Endothelial cell of umbilical vein (primary cell): ENCODE results near the gene NAA10. TPM values are rescaled to one million over a fixed set of nuclear protein-coding genes. Genes with fewer than 3 reads are reported as not detected.

ENCODE experiments used
- BruUV-seq: library from RNA; stranded (reverse); fragments of 400-500 nt; replicated peaks from 2 replicates; lab custom pipeline; 2021; lab: Mats Ljungman, UMichigan
- CTCF ChIA-PET: fragments of 300-600, 350-600 bp; sonication (Branson Sonifier 250); formaldehyde crosslinking; loops from one replicate; lab custom pipeline; 2021; ENCODE audit warnings: antibody characterized with exemption, inconsistent platforms; lab: Charles Lee
- POLR2A ChIA-PET: fragments of 300-600, 350-600 bp; sonication (Branson Sonifier 250); formaldehyde crosslinking; loops from one replicate; lab custom pipeline; 2021; ENCODE audit warnings: antibody characterized with exemption, inconsistent platforms; lab: Charles Lee
- DNase-seq: peaks from one replicate; pipeline ENCODE4 v3.0.0-alpha.2; 2011; ENCODE audit warnings: low read depth, low spot score
- FAIRE-seq: peaks from 2 replicates; lab custom pipeline; 2011; peaks lifted over from hg19 to GRCh38; lab: Jason Lieb, UNC
- H2AFZ ChIP-seq: 2 replicates; pipeline ENCODE4 v1.6.0; 2012; ENCODE audit warnings: low read depth, low read length, control low read depth, inconsistent platforms
- H3K27ac ChIP-seq: 2 replicates; pipeline ENCODE4 v1.5.1; 2011; ENCODE audit warnings: low read depth, mild to moderate bottlenecking, control low read depth, low read length, moderate library complexity; ENCODE audit not compliant: insufficient read depth
- H3K27me3 ChIP-seq, 2 experiments: 2 replicates each; pipeline versions ENCODE4 v1.6.0 to v1.6.1; 2011; ENCODE audit warnings: low read length in 2 of 2, mixed read lengths in 1 of 2; ENCODE audit not compliant: control insufficient read depth in 2 of 2, insufficient read depth in 2 of 2
- H3K36me3 ChIP-seq, 2 experiments: 2 replicates in 1 of 2; 3 replicates in 1 of 2; pipeline ENCODE4 v1.5.1; 2011; ENCODE audit warnings: low read length in 2 of 2, mild to moderate bottlenecking in 1 of 2, moderate library complexity in 1 of 2; ENCODE audit not compliant: control insufficient read depth in 2 of 2, insufficient read depth in 2 of 2; ENCODE audit errors: extremely low read depth in 1 of 2
- H3K4me1 ChIP-seq: 3 replicates; pipeline ENCODE4 v1.5.1; 2011; ENCODE audit warnings: mild to moderate bottlenecking, low read length; ENCODE audit not compliant: control insufficient read depth, insufficient read depth; ENCODE audit errors: extremely low read depth
- H3K4me2 ChIP-seq: 2 replicates; pipeline ENCODE4 v1.6.1; 2011; ENCODE audit warnings: low read length, control low read depth, mixed read lengths; ENCODE audit not compliant: insufficient read depth
- H3K4me3 ChIP-seq, 3 experiments: fragments of 200-600 bp in 1 of 3; sonication (generic), shearing (Covaris generic) in 1 of 3; replicated peaks in 1 of 3; 2 replicates each; pipeline ENCODE4 v1.5.1; 2011 to 2016; ENCODE audit warnings: control low read depth in 3 of 3, low read length in 3 of 3, mild to moderate bottlenecking in 2 of 3, inconsistent platforms in 1 of 3, low read depth in 1 of 3, moderate library complexity in 1 of 3; ENCODE audit not compliant: insufficient read depth in 1 of 3
- H3K79me2 ChIP-seq: 2 replicates; pipeline ENCODE4 v1.6.0; 2012; ENCODE audit warnings: low read length, inconsistent platforms; ENCODE audit not compliant: control insufficient read depth, insufficient read depth
- H3K9ac ChIP-seq: replicated peaks from 2 replicates; pipeline ENCODE3; 2011; ENCODE audit warnings: low read length, control low read depth; ENCODE audit not compliant: insufficient read depth; ENCODE audit errors: extremely low read depth
- H3K9me1 ChIP-seq: replicated peaks from 3 replicates; pipeline ENCODE4 v1.6.0; 2011; ENCODE audit warnings: mild to moderate bottlenecking, low read length; ENCODE audit not compliant: control insufficient read depth, insufficient read depth; ENCODE audit errors: extremely low read depth
- H3K9me3 ChIP-seq: replicated peaks from 2 replicates; pipeline ENCODE4 v1.5.1; 2012; ENCODE audit warnings: low read length, inconsistent platforms; ENCODE audit not compliant: control insufficient read depth, insufficient read depth
- H4K20me1 ChIP-seq: replicated peaks from 2 replicates; pipeline ENCODE3; 2011; ENCODE audit warnings: mild to moderate bottlenecking, low read length; ENCODE audit not compliant: control insufficient read depth, insufficient read depth; ENCODE audit errors: extremely low read depth
- CTCF ChIP-seq, 2 donors: IDR thresholded peaks; 1 replicate in 1 of 2; 2 replicates in 1 of 2; pipeline ENCODE4 v1.5.1; 2011; ENCODE audit warnings: low read length in 2 of 2, mild to moderate bottlenecking in 2 of 2, moderate library complexity in 2 of 2, control low read depth in 1 of 2, inconsistent platforms in 1 of 2, low read depth in 1 of 2; ENCODE audit not compliant: insufficient read depth in 1 of 2; ENCODE audit errors: extremely low read depth in 1 of 2
- EZH2 ChIP-seq: IDR thresholded peaks from 2 replicates; pipeline ENCODE4 v1.6.1; 2012; ENCODE audit warnings: borderline replicate concordance, low read depth, mild to moderate bottlenecking, moderate library complexity, low read length, inconsistent platforms; ENCODE audit not compliant: severe bottlenecking
- FOS ChIP-seq: IDR thresholded peaks from 2 replicates; pipeline ENCODE4 v1.6.1; 2011; ENCODE audit warnings: mild to moderate bottlenecking, low read length, moderate library complexity, borderline replicate concordance; ENCODE audit not compliant: insufficient read depth
- GATA2 ChIP-seq: IDR thresholded peaks from 2 replicates; pipeline ENCODE4 v1.7.0; 2011; ENCODE audit warnings: low read depth, mild to moderate bottlenecking, moderate library complexity, mixed read lengths, low read length; ENCODE audit not compliant: insufficient read length, insufficient read depth
- JUN ChIP-seq: IDR thresholded peaks from 2 replicates; pipeline ENCODE4 v1.6.1; 2011; ENCODE audit warnings: borderline replicate concordance, low read depth; ENCODE audit not compliant: insufficient read length, insufficient read depth
- MAX ChIP-seq: IDR thresholded peaks from 2 replicates; pipeline ENCODE4 v1.6.1; 2011; ENCODE audit not compliant: insufficient read depth, insufficient read length
- MYC ChIP-seq: IDR thresholded peaks from one replicate; pipeline ENCODE4 v1.6.1; 2011; ENCODE audit warnings: mild to moderate bottlenecking, low read depth, low read length
- POLR2A ChIP-seq: IDR thresholded peaks from 2 replicates; pipeline ENCODE4 v1.6.1; 2012; ENCODE audit warnings: low read depth, mild to moderate bottlenecking, control low read depth, low read length
- POLR2AphosphoS5 ChIP-seq: IDR thresholded peaks from 2 replicates; pipeline ENCODE4 v1.6.1; 2012; ENCODE audit warnings: low read depth, mild to moderate bottlenecking, control low read depth, low read length, moderate library complexity; ENCODE audit not compliant: insufficient read depth
- dilution Hi-C: fragments of 300-500 bp; cut with MboI; formaldehyde crosslinking; loops from one replicate; pipeline ENCODE4 v1.15.0; 2019; ENCODE audit warnings: low sequenced_read_pairs; ENCODE audit not compliant: extremely low pct_ligation_motif_present
- intact Hi-C: fragments of 100-400 bp; cut with micrococcal nuclease; formaldehyde crosslinking; loops from one replicate; pipeline ENCODE4 v1.10.0; 2022
- polyA plus RNA-seq, 4 experiments: library from polyadenylated mRNA; depleted of rRNA in 3 of 4; stranded (reverse) in 3 of 4; unstranded in 1 of 4; fragments of >200 nt; gene quantifications; 2 replicates each; pipeline versions ENCODE4 v1.2.1 to v1.2.3, GENCODE V29; 2011 to 2012; ENCODE audit warnings: missing spikeins in 1 of 4
- total RNA-seq: library from RNA; stranded (reverse); gene quantifications from 2 replicates; pipeline ENCODE4 v1.2.3, GENCODE V29; 2021

The NAA10 gene
- total and polyA plus RNA-seq, 2 donors (not counting 3 experiments of a cell fraction or from before 2014, with no cell fraction given), result 141 to 144 TPM

- Histone ChIP-seq H3K9me1 (no peaks in the 10 kb centered on the region), H3K4me2 (peak overlapping the region; percentile 70), H3K36me3 (no peaks in the 10 kb centered on the region), H3K27me3 (no peaks in the 10 kb centered on the region), H2AFZ (no peak overlapping the region), H3K4me3 (peak overlapping the region; percentile 68 to 76 (median 69)), H3K4me1 (peaks cover 45% of the 10 kb centered on the region), H3K9me3 (no peaks in the 10 kb centered on the region), H3K27ac (no peak overlapping the region), H3K79me2 (peaks cover 64% of the 10 kb centered on the region), H4K20me1 (no peaks in the 10 kb centered on the region), H3K9ac (peak overlapping the region; percentile 19)
- ChIA-PET POLR2A (interaction anchor here (0.6 kb wide), 1 partner anchor 40 kb away, joined by 4 read pairs; no protein-coding TSS in a partner anchor), CTCF (no interaction called here)
- intact Hi-C loops, result loop anchor here (2.0 kb wide), 1 partner anchor 17 kb away; no protein-coding TSS in a partner anchor
- dilution Hi-C loops, result no loop called here
- peak; percentile 23 for DNase-seq
- FAIRE-seq, result no peak
- BruUV-seq, result no TSS peak
- TF ChIP-seq POLR2A, result no peak
- TF ChIP-seq MAX, result no peak
- TF ChIP-seq FOS, result no peak
- TF ChIP-seq EZH2, result no peak
- no peak for TF ChIP-seq POLR2AphosphoS5
- TF ChIP-seq MYC, result no peak
- TF ChIP-seq JUN, result no peak
- no peak for TF ChIP-seq CTCF (IDR thresholded peaks at IDR 0.05; ENCODE audit: extremely low read depth in 1 of 2, insufficient read depth in 1 of 2, low read depth in 1 of 2, low read length in 2 of 2)
- TF ChIP-seq GATA2, result no peak
These were observed 35.1 kb upstream of the NAA10 start for GRCh38 chrX:153969904-153970356.
